GM19351 (cell line): ENCODE measurements around the gene SHANK3.

Experiments
- ATAC-seq: cut with Tn5 transposase; IDR thresholded peaks from one replicate; pipeline ENCODE4 v1.9.1; 2021; ENCODE audit warnings: mild to moderate bottlenecking, moderate library complexity; ENCODE audit not compliant: unreplicated experiment

The SHANK3 gene

GRCh38 chr22:50711446-50712340, 39.1 kb downstream of the SHANK3 start:
- ATAC-seq: no peak

DNA sequence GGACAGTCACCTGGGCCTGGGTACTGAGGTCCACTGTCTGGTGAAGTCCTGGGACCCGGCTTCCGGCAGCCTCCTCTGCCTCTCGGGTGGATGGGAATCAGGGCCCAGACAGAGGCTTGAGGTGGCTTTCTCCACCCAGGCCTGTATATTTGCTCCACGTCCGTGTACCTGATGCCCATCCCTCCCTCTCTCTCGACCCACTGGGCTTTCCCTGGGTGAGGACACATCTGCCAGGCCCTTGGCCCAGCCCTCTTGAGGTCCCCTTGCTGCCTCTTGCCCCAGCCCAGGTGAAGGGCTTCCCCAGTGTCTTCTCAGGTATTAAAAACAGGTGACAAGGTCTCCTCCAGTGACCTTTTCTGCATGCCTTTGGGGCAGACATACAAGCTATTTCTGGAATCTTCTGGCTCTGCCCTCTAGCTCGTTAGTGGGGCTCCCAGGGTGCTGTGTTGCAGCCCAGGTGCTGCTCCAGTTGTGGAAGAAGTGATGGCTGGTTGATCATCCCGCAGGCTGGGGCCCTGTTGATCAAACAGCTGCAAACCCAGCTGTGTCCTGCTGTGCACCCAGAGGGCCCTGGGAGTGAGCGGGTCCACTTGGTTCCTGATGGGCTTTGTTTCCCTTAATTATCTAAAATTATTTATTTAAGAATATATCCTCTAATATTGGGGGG, 39.9 kb downstream of the SHANK3 start:
- ATAC-seq: no peak

DNA sequence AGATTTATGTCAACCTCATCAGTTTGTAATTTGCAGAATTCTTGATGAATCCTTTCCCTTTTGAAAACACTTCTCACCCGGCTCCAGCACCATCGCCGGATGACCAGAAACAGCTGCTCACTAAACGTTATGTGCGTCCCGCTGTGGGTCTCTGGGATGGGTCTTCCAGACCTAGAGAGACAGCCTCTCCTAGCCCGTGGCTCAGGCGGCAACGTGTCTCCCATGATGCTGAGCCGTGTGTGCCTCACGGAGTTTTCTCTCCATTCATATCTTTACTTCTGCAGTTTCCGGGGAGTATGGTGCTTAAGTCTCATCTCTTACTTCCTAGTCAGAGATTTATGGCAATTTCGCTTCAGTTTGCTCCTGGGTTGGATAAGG, 40.4 kb downstream of the SHANK3 start:
- ATAC-seq: no peak

GRCh38 chr22:50713571-50714056, 41.0 kb downstream of the SHANK3 start:
- no peak for ATAC-seq

- no peak for ATAC-seq
Observed at GRCh38 chr22:50714150-50714549, 41.5 kb downstream of the SHANK3 start.

- ATAC-seq: no peak
Observed at GRCh38 chr22:50714631-50715179, 42.1 kb downstream of the SHANK3 start.

- ATAC-seq: no peak
Observed at GRCh38 chr22:50715250-50715649, 42.6 kb downstream of the SHANK3 start.

- no peak for ATAC-seq
Observed at GRCh38 chr22:50715776-50716175, 43.2 kb downstream of the SHANK3 start.

DNA sequence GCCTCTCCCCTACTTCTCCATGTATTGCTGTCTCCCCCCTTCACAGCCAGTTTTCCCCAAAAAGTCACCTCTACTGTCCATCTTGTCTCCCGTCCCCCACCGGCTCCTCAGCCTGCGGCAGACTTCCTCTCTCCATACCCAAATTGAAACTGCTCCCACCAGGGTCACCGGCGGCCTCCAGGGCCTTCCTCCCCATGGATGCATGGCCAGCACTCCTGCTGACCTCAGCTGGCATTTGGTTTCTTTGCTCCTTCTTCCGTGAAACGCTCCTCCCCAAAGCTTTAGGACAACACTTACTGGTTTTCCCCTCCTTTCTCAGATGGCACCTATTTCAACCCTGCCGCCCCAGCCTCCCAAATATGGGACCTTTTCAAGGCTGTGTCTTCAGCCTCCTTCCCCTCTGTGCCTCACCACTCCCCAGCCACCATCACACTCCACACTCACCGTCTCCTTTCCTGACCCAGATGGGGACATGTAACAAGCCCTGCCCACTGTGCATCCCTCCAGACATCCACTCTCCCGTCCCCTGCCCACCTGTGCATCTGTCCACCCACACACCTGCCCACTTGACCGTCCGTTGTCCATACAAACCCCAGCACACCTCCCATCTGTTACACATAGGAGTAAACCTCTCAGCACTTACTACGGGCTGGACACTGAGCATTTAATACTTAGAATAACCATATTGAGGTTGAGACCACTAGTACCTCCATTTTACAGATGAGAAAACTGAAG, 43.8 kb downstream of the SHANK3 start:
- ATAC-seq: no peak

DNA sequence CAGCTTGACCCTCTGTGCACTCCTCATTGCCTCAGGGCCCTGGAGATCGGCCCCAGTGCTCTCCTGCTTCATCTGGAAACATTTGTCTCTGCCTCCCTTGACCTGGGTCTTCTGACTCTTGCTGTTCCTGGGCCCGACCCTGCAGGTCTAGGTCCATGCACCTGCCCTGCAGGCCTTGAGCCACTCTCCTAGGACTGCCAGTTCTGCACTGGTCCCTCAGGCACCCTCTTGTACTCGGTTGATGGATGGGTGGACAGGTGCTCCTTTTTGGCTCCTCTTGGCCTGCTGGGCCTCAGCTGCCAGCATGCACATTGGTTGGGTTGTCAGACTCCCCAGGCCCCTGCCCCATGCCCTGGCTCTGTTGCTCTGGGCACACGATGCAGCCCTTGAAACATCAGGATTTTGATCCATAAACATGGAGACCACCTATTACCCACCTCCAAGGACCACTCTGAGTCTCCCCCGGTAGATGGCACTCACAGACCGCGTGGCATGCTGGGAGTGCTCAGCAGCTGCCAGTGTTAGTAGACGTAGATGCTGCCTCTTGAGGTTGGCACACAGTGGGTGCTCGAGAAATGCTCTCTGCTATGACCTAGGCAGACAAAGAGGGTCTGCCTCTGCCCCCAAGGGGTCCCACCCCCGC, 45.2 kb downstream of the SHANK3 start:
- ATAC-seq: no peak

- no peak for ATAC-seq
Observed at GRCh38 chr22:50718352-50718709, 45.7 kb downstream of the SHANK3 start.

- no peak for ATAC-seq
Observed at GRCh38 chr22:50719814-50720300, 47.2 kb downstream of the SHANK3 start.

- no peak for ATAC-seq
Observed at GRCh38 chr22:50720301-50721256, 48.0 kb downstream of the SHANK3 start.

DNA sequence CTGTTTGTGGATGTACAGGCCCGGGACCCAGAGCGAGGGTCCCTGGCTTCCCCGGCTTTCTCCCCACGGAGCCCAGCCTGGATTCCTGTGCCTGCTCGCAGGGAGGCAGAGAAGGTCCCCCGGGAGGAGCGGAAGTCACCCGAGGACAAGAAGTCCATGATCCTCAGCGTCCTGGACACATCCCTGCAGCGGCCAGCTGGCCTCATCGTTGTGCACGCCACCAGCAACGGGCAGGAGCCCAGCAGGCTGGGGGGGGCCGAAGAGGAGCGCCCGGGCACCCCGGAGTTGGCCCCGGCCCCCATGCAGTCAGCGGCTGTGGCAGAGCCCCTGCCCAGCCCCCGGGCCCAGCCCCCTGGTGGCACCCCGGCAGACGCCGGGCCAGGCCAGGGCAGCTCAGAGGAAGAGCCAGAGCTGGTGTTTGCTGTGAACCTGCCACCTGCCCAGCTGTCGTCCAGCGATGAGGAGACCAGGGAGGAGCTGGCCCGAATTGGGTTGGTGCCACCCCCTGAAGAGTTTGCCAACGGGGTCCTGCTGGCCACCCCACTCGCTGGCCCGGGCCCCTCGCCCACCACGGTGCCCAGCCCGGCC, 48.7 kb downstream of the SHANK3 start:
- ATAC-seq: no peak

DNA sequence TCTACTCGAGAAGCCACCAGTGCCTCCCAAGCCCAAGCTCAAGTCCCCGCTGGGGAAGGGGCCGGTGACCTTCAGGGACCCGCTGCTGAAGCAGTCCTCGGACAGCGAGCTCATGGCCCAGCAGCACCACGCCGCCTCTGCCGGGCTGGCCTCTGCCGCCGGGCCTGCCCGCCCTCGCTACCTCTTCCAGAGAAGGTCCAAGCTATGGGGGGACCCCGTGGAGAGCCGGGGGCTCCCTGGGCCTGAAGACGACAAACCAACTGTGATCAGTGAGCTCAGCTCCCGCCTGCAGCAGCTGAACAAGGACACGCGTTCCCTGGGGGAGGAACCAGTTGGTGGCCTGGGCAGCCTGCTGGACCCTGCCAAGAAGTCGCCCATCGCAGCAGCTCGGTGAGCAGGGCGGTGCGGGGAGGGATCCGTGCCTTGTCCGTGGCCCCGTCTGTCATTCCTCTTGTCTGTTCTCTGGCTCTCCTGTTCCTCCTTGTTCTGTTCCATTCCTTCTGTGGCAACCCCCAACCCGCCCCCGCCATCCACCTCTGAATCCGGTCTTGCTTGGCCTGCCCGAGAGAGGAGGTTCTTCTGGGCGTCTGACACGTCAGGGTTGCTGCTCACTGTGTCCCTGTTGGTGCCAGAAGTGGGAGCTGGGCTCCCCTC, 49.6 kb downstream of the SHANK3 start:
- ATAC-seq: no peak
